Endothelial cell of hepatic sinusoid (primary cell): ENCODE measurements around the gene TMPRSS6.

Experiments used
- in situ Hi-C: cut with HindIII; loops from 2 replicates; pipeline ENCODE4 v1.10.0; 2017; ENCODE audit warnings: low sequenced_read_pairs

TMPRSS6 gene

DNA sequence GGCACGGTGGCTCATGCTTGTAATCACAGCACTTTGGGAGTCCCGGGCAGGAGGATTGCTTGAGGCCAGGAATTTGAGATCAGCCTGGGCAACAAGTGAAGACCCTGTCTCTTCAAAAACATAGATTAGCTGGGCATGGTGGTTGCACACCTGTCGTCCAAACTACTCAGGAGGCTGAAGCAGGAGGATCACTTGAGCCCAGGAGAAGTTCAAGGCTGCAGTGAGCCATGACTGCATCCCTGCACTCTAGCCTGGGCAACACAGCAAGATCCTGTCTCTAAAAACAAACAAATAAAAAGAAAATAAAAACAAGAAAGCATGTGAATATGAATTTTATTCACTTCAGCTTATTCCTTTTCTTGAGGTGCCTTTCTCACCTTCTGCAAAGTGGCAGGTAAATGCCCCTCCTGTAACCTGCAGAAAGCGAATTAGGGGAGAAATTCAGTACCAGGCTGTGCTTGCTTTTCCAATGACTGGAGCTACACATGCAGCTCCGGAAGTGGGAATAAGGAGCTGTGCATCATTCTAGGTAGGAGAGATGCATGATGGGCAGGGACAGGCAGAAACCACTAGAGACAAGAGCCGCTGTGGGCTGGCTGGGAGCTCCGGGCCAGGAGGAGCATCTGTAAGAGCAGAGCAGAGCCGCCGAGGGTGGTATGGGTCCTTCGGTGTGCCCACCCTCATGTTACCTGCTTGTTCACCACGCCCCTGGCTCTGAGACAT, 72.7 kb downstream of the TMPRSS6 start:
- in situ Hi-C loops, result no loop called here

DNA sequence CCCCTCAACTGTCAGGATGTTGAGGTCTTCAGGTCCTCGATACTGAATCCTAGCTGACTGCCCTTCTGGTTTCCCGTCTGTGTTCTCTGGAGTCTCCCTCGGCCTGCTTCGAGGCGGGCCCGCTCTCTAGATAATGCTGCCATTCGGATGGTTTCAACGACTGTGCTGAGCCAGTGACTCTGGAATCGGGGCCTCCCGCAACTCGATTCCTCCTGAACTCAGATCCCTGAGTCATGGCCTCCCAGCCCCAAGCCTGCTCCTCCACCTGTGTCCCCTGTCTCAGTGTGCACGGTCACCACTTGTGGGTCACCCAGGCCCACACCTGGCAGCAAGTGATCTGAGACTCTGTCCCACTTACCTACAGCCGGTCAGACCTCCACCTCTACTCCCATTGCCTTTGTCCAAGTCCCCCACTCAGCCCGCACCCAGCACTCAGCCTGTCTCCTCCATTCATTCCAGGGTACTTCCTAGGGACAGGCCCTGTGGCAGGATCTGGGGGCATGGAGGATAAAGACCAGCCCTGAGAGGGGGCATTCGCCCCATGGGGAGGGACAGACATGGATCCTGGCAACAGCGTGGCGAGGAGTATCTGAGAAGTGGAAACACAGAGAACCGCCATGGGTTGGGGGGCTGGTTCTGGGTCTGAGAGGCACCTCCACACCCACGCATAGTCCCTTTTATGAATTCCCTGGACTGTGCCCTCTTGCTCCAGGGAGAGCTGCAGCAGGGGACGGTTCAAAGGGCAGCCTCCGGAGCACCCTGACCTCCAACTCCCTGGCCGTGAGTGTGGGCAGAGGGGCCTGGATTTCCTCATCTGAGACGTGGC, 75.7 kb downstream of the TMPRSS6 start:
- in situ Hi-C loops, result no loop called here

DNA sequence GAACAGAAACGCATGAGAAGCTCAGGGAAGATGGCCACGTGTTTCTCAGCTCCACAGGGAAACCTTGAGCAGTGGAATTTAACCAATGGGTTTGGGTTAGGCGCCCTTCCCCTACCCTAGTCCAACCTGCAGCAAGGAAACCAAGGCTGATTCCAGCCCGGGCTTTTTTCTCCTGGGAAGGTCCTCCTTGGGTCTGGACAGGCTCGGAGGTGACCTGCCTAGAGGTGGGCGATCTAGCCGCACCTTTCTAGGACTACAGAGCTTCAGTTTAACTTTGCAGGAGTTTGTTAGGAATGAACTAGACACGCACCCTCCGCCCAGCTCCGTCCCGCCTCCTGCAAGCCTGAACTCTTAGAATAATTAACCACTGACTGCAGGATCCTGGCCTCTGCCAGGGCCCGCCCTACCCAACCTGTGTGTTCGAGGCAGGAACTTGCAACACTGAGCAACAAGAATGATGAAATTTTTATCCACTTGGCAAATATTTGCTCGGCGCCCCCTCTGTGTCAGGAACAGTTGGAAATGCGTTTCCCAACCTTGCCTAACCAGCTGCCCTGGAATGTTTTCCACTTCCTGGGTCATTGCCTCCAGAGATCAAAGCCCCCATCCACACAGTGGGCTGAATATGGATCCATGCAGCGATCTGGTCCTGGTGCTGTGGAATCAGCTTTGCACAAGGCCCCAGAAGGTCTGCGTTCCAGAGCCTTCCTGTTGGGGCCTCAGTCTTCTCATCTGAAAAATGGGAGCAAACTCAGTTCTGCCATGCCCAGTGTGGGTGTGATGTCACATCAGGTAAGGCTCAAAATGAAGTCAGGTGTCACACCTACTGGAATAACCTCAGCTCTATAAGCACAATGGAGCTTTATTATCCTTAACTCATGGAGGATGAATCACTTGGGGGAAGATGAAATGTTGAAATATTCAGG, 76.7 kb downstream of the TMPRSS6 start:
- in situ Hi-C loops, result no loop called here

DNA sequence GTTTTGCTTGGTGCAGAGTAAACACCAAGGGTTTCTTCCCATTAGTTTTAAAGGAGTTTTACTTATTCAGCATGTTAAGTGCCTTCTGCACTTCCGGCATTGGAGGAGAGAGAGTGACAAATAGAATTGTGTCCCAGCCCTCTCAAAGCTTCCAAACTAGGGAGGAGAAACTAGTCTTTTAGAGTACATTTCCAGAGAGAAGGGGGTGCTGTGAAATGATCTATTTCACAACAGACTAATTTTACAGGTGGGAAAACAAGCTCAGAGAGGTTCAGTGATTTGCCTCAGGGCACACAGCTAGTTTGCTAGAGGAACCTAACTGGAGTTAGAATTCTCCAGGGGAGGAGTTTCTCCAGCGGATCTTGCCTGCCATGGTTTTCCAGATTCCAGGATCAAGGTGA, 77.4 kb downstream of the TMPRSS6 start:
- in situ Hi-C loops, result no loop called here

DNA sequence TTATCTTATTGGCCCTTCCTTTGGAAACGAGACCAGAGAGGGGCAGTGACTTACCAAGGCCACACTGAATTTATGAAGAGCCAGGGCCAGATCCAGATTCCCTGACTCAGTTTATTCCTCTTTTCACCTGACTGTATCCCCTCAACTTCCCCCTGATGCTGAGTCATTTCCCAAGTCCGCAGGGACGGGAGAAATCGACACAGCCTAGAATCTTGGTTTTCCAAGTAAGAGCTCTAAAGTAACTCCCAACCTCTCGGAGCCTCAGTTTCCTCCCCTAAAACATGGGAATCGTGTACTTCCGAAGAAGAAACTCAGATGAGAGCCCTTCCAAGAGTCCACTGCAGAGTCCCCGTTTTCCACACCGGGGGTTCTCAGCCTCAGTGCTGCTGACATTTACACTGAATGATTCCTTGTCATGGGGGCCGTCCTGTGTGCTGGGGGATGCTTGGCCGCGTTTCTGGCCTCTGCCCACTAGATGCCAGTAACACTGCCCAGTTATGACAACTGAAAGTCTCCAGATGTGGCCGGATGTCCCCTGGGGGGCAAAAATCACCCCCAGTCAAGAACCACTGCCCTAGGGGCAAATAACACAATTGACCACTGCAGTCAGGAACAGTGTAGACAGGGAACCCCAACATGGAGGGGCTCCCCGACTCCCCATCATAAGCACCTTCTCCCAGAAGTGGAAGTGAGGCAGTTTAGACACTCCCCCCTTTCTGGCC, 78.8 kb downstream of the TMPRSS6 start:
- in situ Hi-C loops, result no loop called here

DNA sequence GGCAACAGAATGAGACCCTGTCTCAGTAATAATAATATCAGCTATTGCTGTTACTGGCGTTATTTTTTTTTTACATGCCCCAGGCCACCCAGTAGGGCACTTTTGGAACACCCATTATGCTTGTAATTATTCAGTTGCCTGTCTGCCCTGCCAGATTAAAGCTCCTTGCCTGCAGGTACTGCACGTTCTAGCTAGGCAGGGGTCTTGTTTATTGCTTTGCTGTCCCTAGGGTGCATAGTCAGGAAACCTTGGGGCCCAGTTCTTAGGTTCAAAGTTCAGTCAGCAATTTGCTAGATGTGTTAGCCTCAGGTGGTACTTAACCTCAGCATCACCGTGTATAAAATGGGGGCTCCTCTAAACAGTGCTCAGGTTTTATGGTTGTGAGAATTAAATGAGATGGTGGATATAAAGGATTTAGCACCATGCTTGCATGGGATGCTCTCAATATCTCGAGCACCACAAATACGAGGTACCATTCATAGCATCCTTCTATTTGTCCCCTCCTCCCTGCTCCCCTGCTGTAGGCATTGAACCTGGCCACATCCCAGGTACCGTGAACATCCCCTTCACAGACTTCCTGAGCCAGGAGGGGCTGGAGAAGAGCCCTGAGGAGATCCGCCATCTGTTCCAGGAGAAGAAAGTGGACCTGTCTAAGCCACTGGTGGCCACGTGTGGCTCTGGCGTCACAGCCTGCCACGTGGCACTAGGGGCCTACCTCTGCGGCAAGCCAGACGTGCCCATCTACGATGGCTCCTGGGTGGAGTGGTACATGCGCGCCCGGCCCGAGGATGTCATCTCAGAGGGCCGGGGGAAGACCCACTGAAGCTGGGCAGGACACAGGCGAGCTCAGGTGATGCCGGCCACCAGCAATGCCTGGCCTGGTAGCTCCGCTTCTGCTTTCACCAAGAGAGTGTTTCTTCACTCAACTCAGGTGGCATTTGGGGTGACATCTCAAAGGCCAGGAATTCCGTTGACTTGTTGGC, 80.5 kb downstream of the TMPRSS6 start:
- in situ Hi-C loops, result no loop called here

DNA sequence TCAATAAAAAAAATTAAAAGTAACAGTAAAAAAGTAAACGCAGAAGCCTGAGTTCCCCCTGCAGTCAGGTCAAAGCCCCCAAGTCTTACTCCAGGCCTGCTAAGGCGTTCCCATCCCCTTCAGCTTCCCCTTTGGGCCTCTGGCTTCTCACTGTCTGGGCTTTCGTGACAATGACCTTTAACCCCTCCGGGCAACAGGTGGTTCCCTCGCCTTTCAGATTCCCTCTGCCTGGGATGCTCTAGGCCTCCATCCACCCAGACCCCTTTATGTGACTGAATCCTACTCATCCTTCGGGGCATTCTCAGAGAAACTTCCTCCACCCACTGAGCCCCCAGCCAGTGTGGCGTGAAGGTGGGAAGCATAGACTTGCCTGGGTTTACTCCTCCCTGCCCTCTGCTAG, 82.0 kb downstream of the TMPRSS6 start:
- in situ Hi-C loops, result no loop called here

DNA sequence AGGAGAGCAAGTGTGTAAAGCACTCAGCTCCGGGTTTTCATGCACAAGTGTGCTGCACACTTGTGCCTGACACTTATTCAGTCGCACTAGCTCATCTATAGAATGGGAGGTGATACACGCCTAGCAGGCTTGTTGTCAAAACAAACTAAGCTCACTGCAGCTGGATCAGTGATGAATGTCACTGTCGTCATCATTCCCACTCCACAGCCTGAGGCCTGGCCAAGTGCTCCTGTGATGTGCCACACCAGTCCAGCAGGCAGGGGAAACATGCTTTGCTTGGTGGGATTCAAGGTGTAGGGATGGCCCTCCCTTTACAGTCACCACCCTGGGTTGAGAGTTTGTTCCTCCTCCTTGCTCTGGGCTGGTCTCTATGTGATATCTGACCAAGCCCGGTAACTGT, 83.2 kb downstream of the TMPRSS6 start:
- in situ Hi-C loops, result no loop called here

DNA sequence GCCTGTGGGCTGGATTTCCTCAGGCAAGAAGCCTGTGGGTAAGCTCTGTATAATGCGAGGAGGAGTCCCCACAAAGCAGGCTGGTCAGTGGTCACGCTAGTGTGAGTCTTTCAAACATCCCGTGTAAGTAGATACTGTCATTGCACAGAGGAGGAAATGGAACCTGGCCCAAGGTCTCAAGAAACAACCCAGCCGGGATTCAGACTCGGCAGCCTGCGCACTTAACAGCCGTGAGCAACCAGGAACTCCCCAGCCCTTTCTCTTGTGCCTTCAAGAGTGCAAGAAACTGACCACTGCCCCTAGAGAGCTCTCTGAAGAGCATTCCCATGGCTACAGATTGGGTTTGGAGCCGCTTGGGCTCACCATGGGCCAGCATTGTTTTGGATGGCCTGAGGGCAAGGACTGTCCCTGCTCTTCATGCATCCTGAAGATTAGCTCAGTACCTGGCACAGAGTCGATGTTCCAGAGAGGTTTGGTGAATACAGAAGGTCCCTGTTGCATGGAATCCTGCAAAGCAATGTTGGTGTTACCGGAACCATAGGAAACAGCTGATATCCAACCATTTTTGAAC, 83.9 kb downstream of the TMPRSS6 start:
- in situ Hi-C loops, result no loop called here

DNA sequence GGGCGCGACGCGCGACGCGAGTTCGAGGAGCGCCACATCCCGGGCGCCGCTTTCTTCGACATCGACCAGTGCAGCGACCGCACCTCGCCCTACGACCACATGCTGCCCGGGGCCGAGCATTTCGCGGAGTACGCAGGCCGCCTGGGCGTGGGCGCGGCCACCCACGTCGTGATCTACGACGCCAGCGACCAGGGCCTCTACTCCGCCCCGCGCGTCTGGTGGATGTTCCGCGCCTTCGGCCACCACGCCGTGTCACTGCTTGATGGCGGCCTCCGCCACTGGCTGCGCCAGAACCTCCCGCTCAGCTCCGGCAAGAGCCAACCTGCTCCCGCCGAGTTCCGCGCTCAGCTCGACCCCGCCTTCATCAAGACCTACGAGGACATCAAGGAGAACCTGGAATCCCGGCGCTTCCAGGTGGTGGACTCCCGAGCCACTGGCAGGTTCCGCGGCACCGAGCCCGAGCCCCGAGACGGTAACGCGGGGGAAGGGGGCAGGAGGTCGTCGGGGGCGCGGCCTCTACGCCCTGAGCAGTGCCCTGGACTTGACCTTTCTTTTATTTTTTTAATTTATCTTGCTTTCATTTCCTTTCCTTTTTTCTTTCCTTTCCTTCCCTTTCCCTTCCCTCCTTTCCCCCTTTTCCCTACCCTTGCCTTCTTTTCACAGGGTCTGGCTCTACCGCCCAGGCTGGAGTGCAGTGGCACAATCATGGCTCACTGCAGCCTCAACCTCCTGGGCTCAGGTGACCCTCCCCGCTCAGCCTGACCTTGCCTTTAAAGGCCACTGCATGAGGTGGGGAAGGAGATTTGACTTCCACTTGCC, 85.0 kb downstream of the TMPRSS6 start:
- in situ Hi-C loops, result no loop called here

DNA sequence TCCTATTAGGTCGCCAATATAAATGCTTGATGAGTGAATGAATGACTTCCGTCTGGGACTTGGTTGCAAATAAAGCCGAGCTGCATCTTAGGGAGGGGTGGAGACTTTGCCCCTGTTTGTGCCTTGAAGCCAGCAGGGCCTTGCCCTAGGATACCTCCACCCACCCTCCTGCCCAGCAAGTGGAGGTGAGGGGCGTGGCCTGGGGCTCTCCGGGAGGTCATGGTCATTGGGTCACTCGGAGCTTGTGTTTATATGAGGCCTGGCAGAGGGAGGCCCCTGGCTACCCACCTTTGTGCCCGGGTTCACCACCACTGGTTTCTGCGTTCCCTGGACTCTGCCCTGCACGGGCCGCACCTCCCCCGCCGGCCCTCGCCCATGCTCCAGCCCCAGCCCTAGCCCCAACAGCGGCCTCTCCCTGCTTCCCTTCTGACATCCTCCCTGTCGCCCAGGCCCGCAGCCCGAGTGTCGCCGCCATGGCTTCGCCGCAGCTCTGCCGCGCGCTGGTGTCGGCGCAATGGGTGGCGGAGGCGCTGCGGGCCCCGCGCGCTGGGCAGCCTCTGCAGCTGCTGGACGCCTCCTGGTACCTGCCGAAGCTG, 85.7 kb downstream of the TMPRSS6 start:
- in situ Hi-C loops, result no loop called here

DNA sequence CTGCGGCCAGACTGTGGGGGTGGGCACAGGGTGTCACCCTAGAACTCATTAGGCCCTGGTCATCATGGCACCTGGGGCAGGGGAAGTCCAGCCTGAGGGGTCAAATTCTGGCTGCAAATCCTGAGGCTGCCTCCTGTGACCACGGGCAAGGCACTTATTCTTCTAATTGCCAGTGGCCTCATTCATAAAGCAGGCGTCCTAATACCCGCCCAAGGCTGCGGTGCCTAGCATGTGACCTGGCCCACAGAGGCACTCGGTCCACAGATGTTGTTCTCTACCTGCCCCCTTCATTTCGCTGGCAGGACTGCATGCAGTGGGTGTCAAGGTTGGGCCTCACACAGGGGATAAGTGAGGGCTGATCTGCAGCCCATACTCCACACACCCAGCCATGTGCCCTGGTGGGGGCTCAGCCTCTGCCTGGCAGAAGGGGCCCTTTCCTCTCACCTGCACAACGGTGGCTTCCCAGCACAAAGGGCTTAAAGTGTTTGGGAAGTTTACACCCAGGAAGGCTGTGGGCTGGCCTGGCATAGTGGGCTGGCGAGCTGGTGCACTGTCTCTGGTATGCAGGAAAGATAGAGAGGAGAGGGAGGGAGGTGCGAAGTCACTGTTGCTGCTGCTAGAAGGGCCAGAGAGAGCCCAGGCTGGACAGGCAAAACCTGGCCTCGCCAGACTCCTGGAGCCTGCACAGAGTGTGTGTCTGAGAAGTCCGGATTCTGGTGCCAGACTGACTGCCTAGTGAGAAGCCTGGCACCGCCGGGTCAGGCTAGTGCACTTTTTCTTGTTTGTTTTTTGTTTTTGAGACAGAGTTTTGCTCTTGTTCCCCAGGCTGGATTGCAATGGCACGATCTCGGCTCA, 86.8 kb downstream of the TMPRSS6 start:
- in situ Hi-C loops, result no loop called here

DNA sequence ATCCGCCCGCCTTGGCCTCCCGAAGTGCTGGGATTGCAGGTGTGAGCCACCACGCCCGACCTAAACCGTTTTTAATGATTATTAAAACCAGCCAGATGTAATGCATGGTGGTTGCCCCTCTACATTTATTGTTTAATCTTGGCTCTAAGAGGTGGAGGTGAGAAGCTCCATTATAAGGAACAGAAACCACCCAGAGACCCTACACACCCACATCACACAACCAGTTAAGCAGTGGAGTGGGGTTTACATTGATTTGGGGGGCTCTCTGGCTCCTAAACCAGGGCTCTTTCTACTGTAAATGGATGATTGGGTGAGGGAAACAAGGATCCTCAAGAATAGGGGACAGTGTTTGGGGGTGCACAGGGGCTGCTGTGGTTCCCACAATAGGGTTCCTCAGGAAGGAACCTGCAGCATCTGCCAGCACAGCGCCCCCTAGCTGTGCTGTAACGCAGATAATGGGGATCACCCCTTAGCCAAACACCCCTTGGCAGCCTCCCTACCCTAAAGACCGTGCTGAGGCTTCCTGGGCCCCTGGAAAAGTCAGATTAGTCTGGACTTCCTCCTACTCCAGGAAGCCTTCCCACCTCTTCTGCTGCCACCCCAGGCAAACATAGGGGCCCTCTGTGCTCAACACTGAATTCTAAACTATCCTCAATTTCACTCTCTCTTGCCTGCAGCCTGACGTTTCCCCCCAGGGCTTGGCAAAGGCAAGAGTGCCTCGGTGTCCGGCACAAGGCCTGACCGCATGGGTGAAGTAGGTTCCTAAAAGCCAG, 87.6 kb downstream of the TMPRSS6 start:
- in situ Hi-C loops, result no loop called here

DNA sequence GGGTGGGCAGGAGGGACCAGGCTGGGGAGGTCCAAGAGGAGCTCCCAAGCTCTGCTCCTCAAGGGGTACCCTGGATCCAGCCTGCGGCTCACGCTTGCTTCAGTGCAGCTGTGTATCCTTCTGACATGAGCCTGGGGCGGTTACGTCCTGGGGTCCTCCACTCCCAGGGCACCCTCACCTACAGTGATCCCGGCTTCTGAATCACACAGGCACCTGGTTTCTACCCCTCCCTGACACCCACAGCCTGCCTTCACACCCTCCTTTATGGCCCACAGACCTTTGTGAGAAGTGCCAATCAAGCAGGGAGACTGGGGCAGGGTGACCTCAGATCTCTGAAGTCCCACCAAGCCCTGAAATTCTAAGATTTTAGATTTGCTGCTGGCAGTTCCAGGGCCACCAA, 88.5 kb downstream of the TMPRSS6 start:
- in situ Hi-C loops, result no loop called here

DNA sequence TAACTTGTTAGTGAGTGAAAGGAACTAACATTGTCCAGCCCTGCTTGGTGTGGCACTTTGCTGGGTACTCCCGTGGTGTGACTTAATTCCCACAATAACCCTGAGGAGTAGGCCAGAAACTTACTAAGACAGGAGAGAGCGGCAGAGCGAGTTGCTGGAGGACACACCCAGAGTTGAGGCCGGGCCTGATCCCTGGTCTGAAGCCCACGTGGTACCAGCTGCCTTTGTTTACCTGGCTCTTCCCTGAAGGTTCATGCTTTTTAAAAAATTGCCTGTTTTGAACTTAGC, 89.4 kb downstream of the TMPRSS6 start:
- in situ Hi-C loops, result no loop called here
